HepG2 (cell line): Measurements from ENCODE around the gene ZNF771. TPM values are rescaled to one million over a fixed set of nuclear protein-coding genes. Genes with fewer than 3 reads are reported as not detected.

ENCODE experiments used
- BCL3 ChIP-seq: sonication (generic); formaldehyde crosslinking; IDR thresholded peaks from 2 replicates; pipeline ENCODE4 v1.5.1; 2020; ENCODE audit warnings: mild to moderate bottlenecking, missing genetic modification reagents, moderate library complexity
- CBX5 ChIP-seq: sonication (generic); formaldehyde crosslinking; IDR thresholded peaks from 2 replicates; pipeline ENCODE4 v1.4.0; 2020; ENCODE audit warnings: missing genetic modification reagents, borderline replicate concordance
- GABPA ChIP-seq, 2 experiments: IDR thresholded peaks; 2 replicates each; pipeline ENCODE4 v1.6.1; 2011 to 2016; ENCODE audit warnings: low read depth in 2 of 2, low read length in 1 of 2, missing biosample characterization in 1 of 2, missing genetic modification characterization in 1 of 2
- GTF3A ChIP-seq: sonication (generic); formaldehyde crosslinking; conservative IDR thresholded peaks from 2 replicates; pipeline ENCODE4 v1.4.0; 2020; ENCODE audit warnings: mild to moderate bottlenecking, missing genetic modification reagents
- HIVEP1 ChIP-seq: sonication (generic); formaldehyde crosslinking; IDR thresholded peaks from 2 replicates; pipeline ENCODE4 v1.4.0; 2020; ENCODE audit warnings: mild to moderate bottlenecking, missing genetic modification reagents
- MED13 ChIP-seq: sonication (generic); formaldehyde crosslinking; IDR thresholded peaks from 2 replicates; pipeline ENCODE4 v1.5.0; 2020; ENCODE audit warnings: missing genetic modification reagents
- PITX1 ChIP-seq: sonication (generic); formaldehyde crosslinking; IDR thresholded peaks from 2 replicates; pipeline ENCODE4 v1.5.1; 2020; ENCODE audit warnings: mild to moderate bottlenecking, missing genetic modification reagents
- REST ChIP-seq, 2 experiments: IDR thresholded peaks; 2 replicates each; pipeline ENCODE4 v1.6.1; 2011 to 2012; ENCODE audit warnings: low read length in 2 of 2, borderline replicate concordance in 1 of 2, low read depth in 1 of 2, mild to moderate bottlenecking in 1 of 2, moderate library complexity in 1 of 2
- STAG1 ChIP-seq: sonication (generic); formaldehyde crosslinking; IDR thresholded peaks from 2 replicates; pipeline ENCODE4 v1.4.0; 2020; ENCODE audit warnings: missing genetic modification reagents
- U2AF2 ChIP-seq: fragments of 200-400 bp; formaldehyde crosslinking; IDR thresholded peaks from 2 replicates; pipeline ENCODE4 v1.6.1; 2017; ENCODE audit warnings: low read depth, mild to moderate bottlenecking, low read length
- ZBTB37 ChIP-seq: sonication (generic); formaldehyde crosslinking; IDR thresholded peaks from 2 replicates; pipeline ENCODE4 v1.4.0; 2020; ENCODE audit warnings: mild to moderate bottlenecking, missing genetic modification reagents
- ZNF30 ChIP-seq: sonication (generic); formaldehyde crosslinking; IDR thresholded peaks from 2 replicates; pipeline ENCODE4 v1.5.0; 2020; ENCODE audit warnings: mild to moderate bottlenecking, missing genetic modification reagents
- ZNF550 ChIP-seq: sonication (generic); formaldehyde crosslinking; IDR thresholded peaks from 2 replicates; pipeline ENCODE4 v1.4.0; 2020; ENCODE audit warnings: mild to moderate bottlenecking, missing genetic modification reagents, borderline replicate concordance
- polyA plus RNA-seq, 8 experiments: library from polyadenylated mRNA; depleted of rRNA in 3 of 8; stranded (reverse) in 7 of 8; unstranded in 1 of 8; fragments of >200 nt; fragmentation: Illumina TruSeq in 4 of 8; extraction: Trizol in 4 of 8; gene quantifications; 2 replicates each; pipeline versions ENCODE4 v1.2.1 to v1.2.3, GENCODE V29; 2011 to 2016; ENCODE audit warnings: low read depth in 4 of 8, missing spikeins in 1 of 8, mixed read lengths in 1 of 8; ENCODE audit not compliant: insufficient read depth in 1 of 8
- total RNA-seq, 5 experiments: library from RNA; depleted of rRNA; stranded (reverse); fragments of >200 nt; fragmentation: Illumina TruSeq; extraction: Trizol; gene quantifications; 2 replicates each; pipeline ENCODE4 v1.2.3, GENCODE V29; 2016; ENCODE audit warnings: low read depth in 1 of 5
- TF ChIP-seq, protein P1 (sequence below): sonication (generic); formaldehyde crosslinking; IDR thresholded peaks from 2 replicates; pipeline ENCODE4 v1.8.0; 2022; ENCODE audit warnings: mild to moderate bottlenecking, missing genetic modification reagents, moderate library complexity
- TF ChIP-seq, protein P2 (sequence below): sonication (generic); formaldehyde crosslinking; IDR thresholded peaks from 2 replicates; pipeline ENCODE4 v1.4.0; 2020; ENCODE audit warnings: missing genetic modification reagents
- TF ChIP-seq, protein P3 (sequence below): IDR thresholded peaks from 2 replicates; pipeline ENCODE4 v1.6.1; 2012; ENCODE audit warnings: inconsistent platforms

ZNF771 gene
- total and polyA plus RNA-seq, 2 of the 13 experiments (the other 11 are each of a cell fraction or from before 2014, with no cell fraction given): 5.0 to 11.8 TPM

DNA sequence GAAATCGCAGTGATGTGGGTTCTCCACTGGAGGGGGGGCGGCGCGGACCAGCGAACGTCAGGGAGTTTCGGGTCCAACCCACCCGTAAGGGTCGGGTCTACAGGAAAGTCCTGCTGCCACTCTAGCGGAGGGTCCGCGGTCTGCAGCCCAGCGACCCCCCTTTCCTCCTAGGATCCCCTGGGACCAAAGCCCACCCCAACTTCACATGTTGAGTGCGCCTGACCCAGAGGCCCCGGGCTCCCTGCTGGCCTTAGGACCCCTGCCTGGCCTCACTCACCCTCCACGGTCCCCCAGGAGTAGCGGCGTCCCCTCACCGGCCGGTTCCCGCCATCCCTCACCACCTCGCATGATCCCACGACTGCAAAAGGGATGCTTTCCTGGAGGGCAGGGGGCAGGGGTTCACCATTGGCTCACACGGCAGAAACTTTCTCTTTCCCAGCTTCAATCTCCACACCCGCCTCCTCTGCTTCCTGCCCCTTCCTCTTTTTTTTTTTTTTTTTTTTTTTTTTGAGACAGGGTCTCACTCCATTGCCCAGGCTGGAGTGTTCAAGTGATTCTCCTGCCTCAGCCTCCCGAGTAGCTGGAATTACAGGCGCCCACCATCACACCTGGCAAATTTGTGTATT is 28.1 kb upstream of the ZNF771 start (continued):
- TF ChIP-seq, protein P1, sequence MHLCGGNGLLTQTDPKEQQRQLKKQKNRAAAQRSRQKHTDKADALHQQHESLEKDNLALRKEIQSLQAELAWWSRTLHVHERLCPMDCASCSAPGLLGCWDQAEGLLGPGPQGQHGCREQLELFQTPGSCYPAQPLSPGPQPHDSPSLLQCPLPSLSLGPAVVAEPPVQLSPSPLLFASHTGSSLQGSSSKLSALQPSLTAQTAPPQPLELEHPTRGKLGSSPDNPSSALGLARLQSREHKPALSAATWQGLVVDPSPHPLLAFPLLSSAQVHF (CRISPR knock-in tag): no peak
- 0 out of 2 replicates have a peak, but pooled peaks have one; percentile 35 for TF ChIP-seq BCL3 (CRISPR knock-in tag)
- no peak; the same call in 1 of the 2 replicates for TF ChIP-seq ZNF30 (CRISPR knock-in tag)
- no peak for TF ChIP-seq HIVEP1 (CRISPR knock-in tag)
- TF ChIP-seq ZBTB37 (CRISPR knock-in tag): no peak
- TF ChIP-seq GTF3A: no peak
- no peak for TF ChIP-seq GABPA (IDR thresholded peaks at IDR 0.05; ENCODE audit: low read depth, low read length)
- no peak for TF ChIP-seq GABPA (CRISPR knock-in tag; IDR thresholded peaks at IDR 0.05; ENCODE audit: low read depth)
- TF ChIP-seq, protein P2, sequence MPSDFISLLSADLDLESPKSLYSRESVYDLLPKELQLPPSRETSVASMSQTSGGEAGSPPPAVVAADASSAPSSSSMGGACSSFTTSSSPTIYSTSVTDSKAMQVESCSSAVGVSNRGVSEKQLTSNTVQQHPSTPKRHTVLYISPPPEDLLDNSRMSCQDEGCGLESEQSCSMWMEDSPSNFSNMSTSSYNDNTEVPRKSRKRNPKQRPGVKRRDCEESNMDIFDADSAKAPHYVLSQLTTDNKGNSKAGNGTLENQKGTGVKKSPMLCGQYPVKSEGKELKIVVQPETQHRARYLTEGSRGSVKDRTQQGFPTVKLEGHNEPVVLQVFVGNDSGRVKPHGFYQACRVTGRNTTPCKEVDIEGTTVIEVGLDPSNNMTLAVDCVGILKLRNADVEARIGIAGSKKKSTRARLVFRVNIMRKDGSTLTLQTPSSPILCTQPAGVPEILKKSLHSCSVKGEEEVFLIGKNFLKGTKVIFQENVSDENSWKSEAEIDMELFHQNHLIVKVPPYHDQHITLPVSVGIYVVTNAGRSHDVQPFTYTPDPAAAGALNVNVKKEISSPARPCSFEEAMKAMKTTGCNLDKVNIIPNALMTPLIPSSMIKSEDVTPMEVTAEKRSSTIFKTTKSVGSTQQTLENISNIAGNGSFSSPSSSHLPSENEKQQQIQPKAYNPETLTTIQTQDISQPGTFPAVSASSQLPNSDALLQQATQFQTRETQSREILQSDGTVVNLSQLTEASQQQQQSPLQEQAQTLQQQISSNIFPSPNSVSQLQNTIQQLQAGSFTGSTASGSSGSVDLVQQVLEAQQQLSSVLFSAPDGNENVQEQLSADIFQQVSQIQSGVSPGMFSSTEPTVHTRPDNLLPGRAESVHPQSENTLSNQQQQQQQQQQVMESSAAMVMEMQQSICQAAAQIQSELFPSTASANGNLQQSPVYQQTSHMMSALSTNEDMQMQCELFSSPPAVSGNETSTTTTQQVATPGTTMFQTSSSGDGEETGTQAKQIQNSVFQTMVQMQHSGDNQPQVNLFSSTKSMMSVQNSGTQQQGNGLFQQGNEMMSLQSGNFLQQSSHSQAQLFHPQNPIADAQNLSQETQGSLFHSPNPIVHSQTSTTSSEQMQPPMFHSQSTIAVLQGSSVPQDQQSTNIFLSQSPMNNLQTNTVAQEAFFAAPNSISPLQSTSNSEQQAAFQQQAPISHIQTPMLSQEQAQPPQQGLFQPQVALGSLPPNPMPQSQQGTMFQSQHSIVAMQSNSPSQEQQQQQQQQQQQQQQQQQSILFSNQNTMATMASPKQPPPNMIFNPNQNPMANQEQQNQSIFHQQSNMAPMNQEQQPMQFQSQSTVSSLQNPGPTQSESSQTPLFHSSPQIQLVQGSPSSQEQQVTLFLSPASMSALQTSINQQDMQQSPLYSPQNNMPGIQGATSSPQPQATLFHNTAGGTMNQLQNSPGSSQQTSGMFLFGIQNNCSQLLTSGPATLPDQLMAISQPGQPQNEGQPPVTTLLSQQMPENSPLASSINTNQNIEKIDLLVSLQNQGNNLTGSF (CRISPR knock-in tag): no peak
- TF ChIP-seq, protein P3, sequence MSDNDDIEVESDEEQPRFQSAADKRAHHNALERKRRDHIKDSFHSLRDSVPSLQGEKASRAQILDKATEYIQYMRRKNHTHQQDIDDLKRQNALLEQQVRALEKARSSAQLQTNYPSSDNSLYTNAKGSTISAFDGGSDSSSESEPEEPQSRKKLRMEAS: no peak
- TF ChIP-seq ZNF550: 0 out of 2 replicates have a peak, but pooled peaks have one; percentile 37
- TF ChIP-seq U2AF2: 0 out of 2 replicates have a peak, but pooled peaks have one; percentile 28
- no peak for TF ChIP-seq MED13 (CRISPR knock-in tag)
- TF ChIP-seq CBX5 (CRISPR knock-in tag): 0 out of 2 replicates have a peak, but pooled peaks have one; percentile 8
- TF ChIP-seq REST (IDR thresholded peaks at IDR 0.05; ENCODE audit: borderline replicate concordance in 1 of 2, low read depth in 1 of 2, low read length in 2 of 2): no peak
- no peak for TF ChIP-seq PITX1 (CRISPR knock-in tag)
- TF ChIP-seq STAG1 (CRISPR knock-in tag): no peak
